CD4-positive, alpha-beta T cell treated with Interleukin-17A for 4 hours (primary cell): ENCODE data around the gene MYO18B.

Experiments used
- DNase-seq: peaks from one replicate; pipeline ENCODE4 v3.0.0-alpha.2; 2020; ENCODE audit warnings: mixed read lengths

MYO18B gene

DNA sequence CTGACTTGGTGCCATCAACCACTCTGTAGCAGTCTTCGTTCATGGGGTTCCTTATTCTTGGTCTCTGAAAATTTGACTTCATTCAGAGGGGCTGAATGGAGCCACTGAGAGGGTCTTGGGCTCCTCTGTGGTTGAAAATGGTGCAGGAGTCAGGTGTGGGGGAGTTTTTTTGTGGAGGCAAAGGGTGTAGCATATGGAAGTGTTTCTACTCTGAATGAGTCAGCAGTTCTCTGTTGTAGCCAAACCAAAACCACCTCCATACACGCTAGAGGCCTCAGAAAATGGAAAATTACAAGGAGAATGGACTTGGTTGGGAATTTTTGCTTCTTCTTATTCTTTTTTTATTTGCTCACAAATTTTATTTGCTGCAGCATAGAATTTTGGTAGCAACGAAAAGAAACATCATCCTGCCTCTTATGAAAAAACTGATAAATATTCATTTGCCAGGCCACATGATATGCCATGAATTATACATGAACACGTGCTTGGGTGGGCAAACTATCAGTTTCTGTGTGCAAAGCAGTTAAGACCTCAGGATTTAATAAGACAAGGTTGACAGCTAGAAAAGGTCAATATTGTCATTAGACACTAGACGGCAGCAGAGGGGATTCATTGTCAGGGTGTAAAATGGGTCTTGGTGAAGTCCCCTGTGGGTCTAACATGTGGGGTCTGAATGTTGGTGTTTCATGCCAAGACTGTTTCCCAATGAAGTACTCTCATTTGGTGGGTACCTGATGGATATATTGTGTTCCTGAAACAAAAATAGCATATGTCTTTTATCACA, 111.7 kb downstream of the MYO18B start:
- DNase-seq = no peak

DNA sequence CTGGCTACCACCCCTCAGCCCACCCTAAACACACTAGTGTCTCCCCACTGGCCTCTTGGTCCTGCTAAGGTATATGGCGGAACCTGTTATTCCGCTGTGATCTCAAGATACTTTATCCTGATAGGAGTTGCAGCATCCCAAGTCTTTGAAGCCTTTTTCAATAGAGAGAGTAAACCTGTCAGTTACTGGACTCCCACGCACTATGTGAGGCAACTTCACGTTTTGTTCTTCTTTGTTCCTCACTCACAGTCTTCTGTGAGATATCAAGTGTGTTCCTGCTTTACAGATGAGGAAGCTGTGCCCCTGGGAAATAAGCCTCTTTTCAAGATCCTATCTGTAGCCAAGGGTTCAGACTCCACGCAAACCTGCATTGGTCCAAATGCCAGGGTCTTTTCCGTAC, 127.8 kb downstream of the MYO18B start:
- no peak for DNase-seq

DNA sequence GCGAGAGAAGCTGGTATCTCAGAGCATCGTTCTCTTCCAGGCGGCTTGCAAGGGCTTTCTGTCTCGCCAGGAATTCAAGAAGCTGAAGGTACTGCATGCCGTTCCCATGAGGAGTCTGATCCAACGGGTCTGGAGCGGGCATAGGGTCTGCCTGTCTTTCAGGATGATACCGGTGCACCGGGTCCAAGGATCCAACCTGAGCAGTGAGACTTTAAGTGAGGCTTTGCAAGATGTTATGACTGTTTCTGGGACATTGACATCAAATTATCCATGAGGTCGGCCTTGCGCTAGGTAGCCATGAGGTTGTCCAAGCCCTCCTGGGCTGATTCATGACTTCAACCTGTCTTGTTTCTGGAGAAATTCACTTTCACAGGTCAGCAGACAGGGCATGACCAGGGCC, 132.3 kb downstream of the MYO18B start:
- no peak for DNase-seq

DNA sequence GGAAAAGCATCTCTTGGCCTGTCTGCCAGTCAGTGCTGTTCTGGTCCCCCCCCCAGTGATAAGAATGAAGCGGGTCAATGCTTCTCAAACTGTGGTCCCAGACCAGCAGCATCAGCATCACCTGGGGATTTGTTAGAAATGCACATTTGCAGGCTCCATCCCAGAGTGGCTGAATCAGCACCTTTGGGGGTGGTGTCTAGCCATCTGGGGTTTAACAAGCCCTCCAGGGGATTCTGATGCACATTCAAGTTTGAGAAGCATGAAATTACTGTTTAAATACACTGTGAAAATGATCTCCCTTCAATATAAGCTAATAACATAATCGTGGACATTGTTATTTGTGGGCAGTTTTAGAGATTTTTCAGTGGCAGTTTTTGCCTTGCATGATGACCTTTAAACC, 133.5 kb downstream of the MYO18B start:
- no peak for DNase-seq

DNA sequence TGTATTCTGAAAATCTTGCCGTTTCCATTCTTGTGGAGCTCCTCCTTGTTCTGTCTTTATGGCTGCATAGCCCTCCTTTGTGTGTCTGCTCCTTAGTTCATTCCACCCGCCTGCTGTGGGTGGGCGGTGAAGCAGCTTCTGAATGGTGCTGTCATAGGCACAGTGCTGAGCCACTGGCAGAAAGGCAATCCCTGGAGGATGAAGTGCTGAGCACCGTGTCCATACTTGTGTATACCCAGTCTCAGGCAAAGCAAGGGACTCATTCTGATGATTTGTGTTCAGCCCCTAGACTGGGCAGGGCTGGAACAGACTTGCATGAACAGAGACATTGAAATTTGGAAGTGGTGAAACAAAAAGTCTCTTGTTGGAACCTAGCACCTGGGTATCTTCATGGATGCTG, 134.9 kb downstream of the MYO18B start:
- DNase-seq = no peak

DNA sequence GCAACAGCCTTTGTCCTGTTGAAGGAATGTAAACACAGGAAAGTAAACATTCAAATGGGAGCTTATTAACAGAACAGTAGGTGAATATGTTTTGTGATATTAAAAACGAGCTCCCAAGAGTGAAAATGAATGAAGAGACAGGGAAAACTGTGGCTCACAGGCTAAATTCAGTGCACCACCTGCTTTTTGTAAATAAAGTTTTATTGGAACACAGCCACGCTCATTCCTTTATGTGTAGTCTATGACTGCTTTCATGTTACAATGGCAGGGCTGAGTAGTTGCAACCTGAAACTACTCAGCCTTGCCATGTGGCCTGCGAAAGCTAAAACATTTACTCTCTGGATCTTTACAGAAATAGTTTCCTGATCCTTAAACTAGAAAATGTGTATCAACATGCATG, 136.9 kb downstream of the MYO18B start:
- no peak for DNase-seq

DNA sequence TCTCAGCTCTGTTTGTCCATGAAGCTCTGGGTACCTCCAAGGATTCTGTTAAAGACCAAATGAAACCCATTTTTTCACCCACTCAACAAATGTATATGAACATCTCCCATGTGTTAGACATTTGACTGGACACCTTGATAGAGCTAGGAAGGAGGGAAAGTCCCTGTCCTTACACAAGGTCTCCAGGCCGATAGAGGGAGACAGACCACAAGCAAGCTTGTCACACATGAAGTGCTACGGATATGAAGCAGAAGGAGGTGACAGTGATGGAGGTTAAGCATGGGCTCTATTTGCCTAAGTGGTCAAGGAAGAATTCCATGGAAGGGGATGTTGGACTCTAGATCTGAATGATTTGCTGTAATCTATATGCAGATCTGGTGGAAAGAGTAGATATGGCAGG, 138.5 kb downstream of the MYO18B start:
- DNase-seq = no peak

- DNase-seq = no peak
These were observed 139.3 kb downstream of the MYO18B start for GRCh38 chr22:25881210-25881755.

- DNase-seq = no peak
These were observed 140.4 kb downstream of the MYO18B start for GRCh38 chr22:25882360-25882759.

GRCh38 chr22:25883482-25884033, 141.6 kb downstream of the MYO18B start:
- no peak for DNase-seq

GRCh38 chr22:25884121-25884520, 142.1 kb downstream of the MYO18B start:
- no peak for DNase-seq

- no peak for DNase-seq
These were observed 146.5 kb downstream of the MYO18B start for GRCh38 chr22:25888399-25889054.

- DNase-seq = no peak
These were observed 148.7 kb downstream of the MYO18B start for GRCh38 chr22:25890651-25891050.

- no peak for DNase-seq
These were observed 150.7 kb downstream of the MYO18B start for GRCh38 chr22:25892678-25893077.

DNA sequence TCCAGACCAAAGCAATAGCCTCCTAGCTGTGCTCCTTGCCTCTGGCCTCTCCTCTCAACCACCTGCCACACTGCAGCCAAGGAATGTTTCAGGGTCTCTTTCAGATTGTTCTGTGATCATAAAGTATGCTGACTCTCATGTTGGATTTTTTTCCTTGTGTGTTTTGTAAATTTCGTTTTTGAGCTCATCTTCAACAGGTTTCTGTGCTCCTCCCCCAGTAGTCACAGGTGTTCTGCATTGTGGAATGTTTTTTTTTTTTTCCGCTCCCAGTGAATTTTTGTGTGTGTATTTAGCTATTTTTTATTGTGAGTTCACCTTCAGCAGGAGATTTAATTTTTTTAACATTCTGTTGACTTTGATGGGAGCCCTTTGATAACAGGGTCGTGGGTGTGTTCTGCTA, 153.7 kb downstream of the MYO18B start:
- DNase-seq = no peak

DNA sequence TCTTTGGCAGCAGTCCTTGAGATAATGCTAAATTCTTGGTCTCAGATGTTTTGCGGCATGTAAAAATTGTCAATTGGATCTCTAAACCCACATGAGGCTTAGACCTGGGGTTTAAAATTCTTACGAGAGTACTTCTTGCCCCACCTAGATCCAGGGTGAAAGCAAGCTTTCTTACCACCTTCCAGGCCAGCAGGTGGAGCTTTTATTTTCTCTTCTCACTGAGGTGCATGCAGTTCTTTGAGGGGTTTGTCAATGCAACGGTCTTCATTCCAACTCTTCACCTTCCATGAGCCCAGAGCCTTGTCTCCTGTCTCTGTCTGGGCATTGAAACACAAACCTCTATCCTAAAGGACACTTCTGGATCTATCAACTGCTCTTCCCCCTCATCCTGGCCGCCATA, 154.1 kb downstream of the MYO18B start:
- DNase-seq = no peak

GRCh38 chr22:25896592-25896991, 154.6 kb downstream of the MYO18B start:
- DNase-seq = no peak

DNA sequence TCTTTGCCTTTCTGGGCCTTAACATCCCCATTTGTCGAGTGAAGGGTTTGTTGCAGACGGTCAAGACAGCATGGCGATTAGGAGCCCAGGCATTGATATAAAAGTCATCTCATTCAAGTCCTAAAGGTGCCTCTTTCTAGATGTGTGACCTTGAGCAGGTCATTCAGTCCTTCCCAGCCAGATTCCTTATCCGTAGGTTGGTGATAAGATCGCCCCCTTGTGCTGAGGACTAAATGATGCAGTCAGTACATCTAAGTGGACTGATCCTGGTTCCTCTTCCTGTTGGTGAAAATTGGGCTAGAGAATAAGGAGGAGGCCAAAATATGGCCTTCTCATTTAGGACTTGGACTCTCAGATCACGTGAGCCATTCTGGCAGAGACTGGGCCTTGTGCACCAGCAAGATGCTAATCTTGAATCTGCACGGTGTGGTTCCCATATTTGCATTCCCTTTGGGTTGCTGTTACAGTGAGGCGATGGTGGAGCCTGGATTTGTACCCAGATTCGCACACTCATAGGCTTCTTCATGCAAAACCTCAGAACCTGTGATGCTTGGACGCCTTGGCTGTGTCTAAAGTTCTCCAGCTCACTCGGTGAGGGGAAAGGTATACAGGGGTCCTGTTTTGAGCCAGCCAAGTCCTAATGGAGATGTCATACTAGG, 156.8 kb downstream of the MYO18B start:
- no peak for DNase-seq

GRCh38 chr22:25899566-25899965, 157.6 kb downstream of the MYO18B start:
- no peak for DNase-seq

DNA sequence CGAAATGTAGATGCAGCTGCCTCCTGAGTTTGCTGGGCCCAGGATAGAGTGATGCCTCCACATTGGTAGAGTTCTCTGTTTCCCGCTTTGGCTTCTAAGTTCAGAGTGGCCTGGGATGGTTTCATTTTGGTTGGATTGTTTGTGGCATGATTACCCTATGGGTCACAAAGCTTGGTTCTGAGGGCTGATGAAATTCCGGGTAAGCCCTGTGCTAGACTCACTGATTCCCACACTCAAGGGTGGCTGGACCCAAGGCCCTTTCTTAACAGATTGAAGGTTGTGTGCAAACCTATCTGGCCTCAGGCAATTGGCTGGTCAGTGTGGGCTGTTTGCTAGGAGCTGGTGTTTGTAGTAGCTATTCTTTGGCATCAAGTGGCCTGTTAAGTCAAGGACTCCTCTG, 158.4 kb downstream of the MYO18B start:
- DNase-seq = no peak

DNA sequence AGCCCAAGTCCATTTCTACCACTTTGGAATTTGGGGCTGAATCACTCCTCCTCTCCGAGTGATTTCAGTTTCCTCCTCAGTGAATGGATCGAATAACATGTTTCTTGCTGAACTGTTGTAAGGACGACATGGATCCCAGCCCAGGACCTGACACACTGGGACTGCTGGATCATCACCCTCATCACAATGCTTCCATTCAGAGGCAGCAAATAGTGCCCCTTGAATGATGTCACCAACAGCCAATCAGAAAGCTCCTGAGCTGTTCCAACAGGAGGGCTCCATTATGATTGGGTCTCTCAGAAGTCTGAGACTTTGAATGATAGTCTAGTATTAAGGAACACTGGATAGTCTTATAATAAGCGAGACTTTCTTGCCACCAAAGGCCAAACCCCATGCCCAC, 158.9 kb downstream of the MYO18B start:
- DNase-seq = no peak

DNA sequence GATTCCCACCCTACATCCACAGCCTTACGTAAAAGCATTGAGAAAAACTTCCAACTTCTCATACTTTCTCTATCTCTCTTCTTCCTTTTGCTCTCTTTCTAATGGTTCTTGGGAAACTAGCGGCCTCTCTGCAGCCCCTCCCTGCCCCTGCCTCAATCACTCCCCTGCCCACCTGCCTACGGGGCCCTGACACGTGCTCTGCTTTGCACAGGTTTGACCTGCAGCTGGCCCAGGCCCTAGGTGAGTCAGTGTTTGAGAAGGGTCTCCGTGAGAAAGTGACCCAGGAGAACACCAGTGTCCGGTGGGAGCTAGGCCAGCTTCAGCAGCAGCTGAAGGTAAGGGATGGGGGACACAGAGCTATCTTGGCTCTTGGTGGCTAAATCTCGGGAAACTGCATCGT, 160.4 kb downstream of the MYO18B start:
- no peak for DNase-seq

- no peak for DNase-seq
These were observed 161.3 kb downstream of the MYO18B start for GRCh38 chr22:25903294-25903693.

DNA sequence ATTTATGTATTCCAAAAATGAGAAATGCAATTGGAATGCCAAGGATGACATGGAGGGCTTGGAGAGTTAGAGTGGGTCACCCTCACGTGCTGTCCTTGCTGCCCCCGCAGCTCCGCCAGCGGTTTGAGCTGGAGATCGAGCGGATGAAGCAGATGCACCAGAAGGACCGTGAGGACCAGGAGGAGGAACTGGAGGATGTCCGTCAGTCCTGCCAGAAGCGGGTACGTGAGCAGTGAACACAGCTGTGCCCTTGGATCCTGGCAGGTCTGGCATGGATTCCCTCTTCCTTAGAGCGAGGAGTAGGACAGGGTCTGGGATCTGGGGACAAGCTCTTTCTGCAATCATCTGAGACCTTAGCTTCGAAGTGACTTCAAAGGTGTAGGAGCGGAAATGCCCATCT, 166.2 kb downstream of the MYO18B start:
- no peak for DNase-seq
